Muscle of leg (tissue), 11 donors: Measurements from ENCODE around the gene MTMR12. TPM values are rescaled to one million over a fixed set of nuclear protein-coding genes. Genes with fewer than 3 reads are reported as not detected.

Experiments
- DNase-seq: peaks from one replicate; pipeline ENCODE4 v3.0.0; 2013
- H3K27ac ChIP-seq: one replicate; pipeline ENCODE4 v1.5.1; 2013; ENCODE audit warnings: mild to moderate bottlenecking, low read length, control low read depth
- H3K27me3 ChIP-seq: one replicate; pipeline ENCODE4 v1.6.1; 2013; ENCODE audit warnings: low read length; ENCODE audit not compliant: control insufficient read depth, insufficient read depth
- H3K36me3 ChIP-seq: one replicate; pipeline ENCODE4 v1.6.1; 2013; ENCODE audit warnings: low read length; ENCODE audit not compliant: control insufficient read depth, insufficient read depth
- H3K4me1 ChIP-seq: one replicate; pipeline ENCODE4 v1.6.1; 2013; ENCODE audit warnings: low read length; ENCODE audit not compliant: control insufficient read depth, insufficient read depth
- H3K4me3 ChIP-seq: one replicate; pipeline ENCODE4 v1.5.1; 2013; ENCODE audit warnings: low read length, control low read depth
- H3K9me3 ChIP-seq: replicated peaks from 2 replicates; pipeline ENCODE4 v1.6.1; 2013; ENCODE audit warnings: low read depth, low read length; ENCODE audit not compliant: control insufficient read depth
- WGBS: methylation state at CpG from one replicate; pipeline ENCODE4 v1.1.5; 2013; ENCODE audit warnings: missing lambda C conversion rate; ENCODE audit not compliant: insufficient coverage; 5-methylcytosine and 5-hydroxymethylcytosine counted together
- polyA plus RNA-seq, 8 donors: library from polyadenylated mRNA; unstranded; fragments of 120-200 nt; gene quantifications; one replicate each; pipeline versions ENCODE4 v1.2.1 to v1.2.3, GENCODE V29; 2013; ENCODE audit warnings: inconsistent platforms in 1 of 8, low replicate concordance in 1 of 8; ENCODE audit not compliant: insufficient read length in 8 of 8, insufficient read depth in 1 of 8
- total RNA-seq: library from RNA; stranded (reverse); fragments of 120-200 nt; gene quantifications from one replicate; pipeline ENCODE4 v1.2.4, GENCODE V29; 2013

MTMR12 gene
- total and polyA plus RNA-seq, 9 donors, result 12.9 to 19.2 (median 15.2) TPM

GRCh38 chr5:32279223-32279622 lies 33.5 kb downstream of the MTMR12 start:
- Histone ChIP-seq H3K9me3 (no peaks in the 10 kb centered on the region), H3K36me3 (peaks cover 10% of the 10 kb centered on the region), H3K27me3 (no peaks in the 10 kb centered on the region), H3K4me3 (no peak overlapping the region), H3K27ac (no peak overlapping the region), H3K4me1 (peaks cover 9% of the 10 kb centered on the region)
- 100% methylated on average over 2 of the region's 3 CpGs for WGBS
- DNase-seq, result no peak

GRCh38 chr5:32278406-32278805 lies 34.3 kb downstream of the MTMR12 start:
- Histone ChIP-seq H3K27ac (no peak overlapping the region), H3K27me3 (no peaks in the 10 kb centered on the region), H3K9me3 (no peaks in the 10 kb centered on the region), H3K4me3 (no peak overlapping the region), H3K4me1 (peaks cover 9% of the 10 kb centered on the region), H3K36me3 (peaks cover 19% of the 10 kb centered on the region)
- 78% methylated on average over 3 of the region's 3 CpGs for WGBS
- DNase-seq, result no peak

- Histone ChIP-seq H3K27ac (no peak overlapping the region), H3K36me3 (peaks cover 25% of the 10 kb centered on the region), H3K27me3 (no peaks in the 10 kb centered on the region), H3K4me1 (peaks cover 9% of the 10 kb centered on the region), H3K4me3 (no peak overlapping the region), H3K9me3 (no peaks in the 10 kb centered on the region)
- no peak for DNase-seq
Measured at GRCh38 chr5:32277798-32278197, 34.9 kb downstream of the MTMR12 start.

- DNase-seq, result peak; percentile 69
- no peaks in the 10 kb centered on the region for H3K9me3 ChIP-seq
- H3K4me1 ChIP-seq, result peaks cover 9% of the 10 kb centered on the region
- no CpG with 5 or more reads among the region's 4 CpGs for WGBS
- H3K4me3 ChIP-seq, result no peak overlapping the region
- no peaks in the 10 kb centered on the region for H3K27me3 ChIP-seq
- H3K27ac ChIP-seq, result peak overlapping the region; percentile 90
- peaks cover 32% of the 10 kb centered on the region for H3K36me3 ChIP-seq
Measured at GRCh38 chr5:32276173-32276853, 36.4 kb downstream of the MTMR12 start.

GRCh38 chr5:32275396-32275741 lies 37.4 kb downstream of the MTMR12 start:
- Histone ChIP-seq H3K27ac (peak overlapping the region; percentile 90), H3K9me3 (no peaks in the 10 kb centered on the region), H3K4me3 (no peak overlapping the region), H3K36me3 (peaks cover 41% of the 10 kb centered on the region), H3K27me3 (no peaks in the 10 kb centered on the region), H3K4me1 (peaks cover 9% of the 10 kb centered on the region)
- no peak for DNase-seq
- no CpG with 5 or more reads among the region's 3 CpGs for WGBS

- peaks cover 44% of the 10 kb centered on the region for H3K36me3 ChIP-seq
Measured at GRCh38 chr5:32274548-32275395, 38.0 kb downstream of the MTMR12 start.

GRCh38 chr5:32273821-32274220 lies 38.9 kb downstream of the MTMR12 start:
- H3K4me3 ChIP-seq, result no peak overlapping the region
- no peak for DNase-seq
- no peaks in the 10 kb centered on the region for H3K9me3 ChIP-seq
- peaks cover 46% of the 10 kb centered on the region for H3K36me3 ChIP-seq
- H3K27ac ChIP-seq, result peak overlapping the region; percentile 90
- no peaks in the 10 kb centered on the region for H3K27me3 ChIP-seq
- H3K4me1 ChIP-seq, result peaks cover 9% of the 10 kb centered on the region
- no CpG with 5 or more reads among the region's 2 CpGs for WGBS

More at GRCh38 chr5:32274548-32275395, 38.0 kb downstream of the MTMR12 start:
- Histone ChIP-seq H3K4me1 (peaks cover 9% of the 10 kb centered on the region), H3K9me3 (no peaks in the 10 kb centered on the region), H3K27ac (peak overlapping the region; percentile 90), H3K4me3 (no peak overlapping the region), H3K27me3 (no peaks in the 10 kb centered on the region)
- DNase-seq, result peak; percentile 55
- 25% methylated on average over 3 of the region's 11 CpGs for WGBS

- Histone ChIP-seq H3K27ac (peak overlapping the region; percentile 7), H3K9me3 (no peaks in the 10 kb centered on the region), H3K4me3 (no peak overlapping the region), H3K4me1 (peaks cover 9% of the 10 kb centered on the region), H3K27me3 (no peaks in the 10 kb centered on the region), H3K36me3 (peaks cover 53% of the 10 kb centered on the region)
- WGBS, result no CpG with 5 or more reads among the region's 2 CpGs
- DNase-seq, result no peak
Measured at GRCh38 chr5:32272746-32273145, 40.0 kb downstream of the MTMR12 start.

- H3K4me3 ChIP-seq, result no peak overlapping the region
- no peaks in the 10 kb centered on the region for H3K27me3 ChIP-seq
- no peak for DNase-seq
- H3K27ac ChIP-seq, result no peak overlapping the region
- WGBS, result 67% methylated on average over 1 of the region's 1 CpG
- peaks cover 65% of the 10 kb centered on the region for H3K36me3 ChIP-seq
- H3K4me1 ChIP-seq, result peaks cover 9% of the 10 kb centered on the region
- H3K9me3 ChIP-seq, result no peaks in the 10 kb centered on the region
Measured at GRCh38 chr5:32270946-32271345, 41.8 kb downstream of the MTMR12 start.

GRCh38 chr5:32270178-32270577 lies 42.6 kb downstream of the MTMR12 start:
- Histone ChIP-seq H3K4me3 (no peak overlapping the region), H3K27me3 (no peaks in the 10 kb centered on the region), H3K4me1 (peaks cover 7% of the 10 kb centered on the region), H3K27ac (no peak overlapping the region), H3K9me3 (no peaks in the 10 kb centered on the region), H3K36me3 (peaks cover 66% of the 10 kb centered on the region)
- WGBS, result no CpG with 5 or more reads among the region's 4 CpGs
- no peak for DNase-seq
